VCaP (cell line): Measurements from ENCODE around the gene ADAM8.
"Not testable (repeated sequence)": the region's sequence is repeated elsewhere in the genome, so short reads cannot be mapped to it uniquely, and the experiment has no call there.

Experiments
- H3K27ac ChIP-seq: fragments of 450-650 bp; 2 replicates; pipeline ENCODE4 v1.5.1; 2017
- TF ChIP-seq, protein P1 (sequence below): fragments of 450-650 bp; conservative IDR thresholded peaks from 2 replicates; pipeline ENCODE4 v1.5.1; 2017; ENCODE audit warnings: mild to moderate bottlenecking, moderate library complexity

Gene ADAM8

DNA sequence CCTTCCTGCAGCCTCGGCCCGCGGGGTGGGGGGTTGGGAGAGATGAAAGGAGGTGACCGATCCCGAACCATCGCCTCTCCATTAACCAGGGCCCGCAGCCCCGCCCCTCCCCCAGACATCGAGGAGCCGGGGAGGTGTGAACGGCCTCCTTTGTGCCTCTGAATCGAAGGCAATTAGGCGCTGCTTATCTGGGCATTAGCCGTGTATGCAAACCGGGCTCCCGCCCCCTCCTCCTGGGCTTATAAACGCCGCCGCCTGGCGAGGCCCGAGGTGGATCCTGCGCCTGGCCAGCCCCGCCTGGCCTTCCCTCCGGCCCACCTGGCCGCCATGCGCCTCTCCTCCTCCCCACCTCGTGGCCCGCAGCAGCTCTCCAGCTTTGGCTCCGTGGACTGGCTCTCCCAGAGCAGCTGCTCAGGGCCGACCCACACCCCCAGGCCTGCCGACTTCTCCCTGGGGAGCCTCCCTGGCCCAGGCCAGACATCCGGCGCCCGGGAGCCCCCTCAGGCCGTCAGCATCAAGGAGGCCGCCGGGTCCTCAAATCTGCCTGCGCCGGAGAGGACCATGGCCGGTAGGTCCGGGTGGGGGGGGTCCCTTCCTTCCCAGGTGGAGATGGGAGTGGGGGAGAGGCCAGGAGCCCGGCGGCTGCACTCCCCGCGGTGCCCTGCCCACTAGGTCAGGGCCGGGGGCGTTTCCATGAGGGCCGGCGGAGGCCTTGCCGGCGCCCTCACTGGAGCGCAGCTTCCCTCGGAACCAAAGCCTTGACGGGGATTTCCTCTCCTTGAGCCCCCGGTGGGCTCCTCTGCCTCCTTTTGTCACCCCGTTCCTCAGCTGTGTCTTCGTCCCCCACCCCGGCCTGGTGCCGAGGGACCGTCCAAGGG lies 38.8 kb downstream of the ADAM8 start, which contains the start of gene VENTX:
VENTX (plus strand) TSS at position 268 of the 878 bp plus-strand sequence; CDS start at position 328, 60 bp downstream.
- no peak within 1 kb of the TSS for H3K27ac ChIP-seq
- TF ChIP-seq, protein P1, sequence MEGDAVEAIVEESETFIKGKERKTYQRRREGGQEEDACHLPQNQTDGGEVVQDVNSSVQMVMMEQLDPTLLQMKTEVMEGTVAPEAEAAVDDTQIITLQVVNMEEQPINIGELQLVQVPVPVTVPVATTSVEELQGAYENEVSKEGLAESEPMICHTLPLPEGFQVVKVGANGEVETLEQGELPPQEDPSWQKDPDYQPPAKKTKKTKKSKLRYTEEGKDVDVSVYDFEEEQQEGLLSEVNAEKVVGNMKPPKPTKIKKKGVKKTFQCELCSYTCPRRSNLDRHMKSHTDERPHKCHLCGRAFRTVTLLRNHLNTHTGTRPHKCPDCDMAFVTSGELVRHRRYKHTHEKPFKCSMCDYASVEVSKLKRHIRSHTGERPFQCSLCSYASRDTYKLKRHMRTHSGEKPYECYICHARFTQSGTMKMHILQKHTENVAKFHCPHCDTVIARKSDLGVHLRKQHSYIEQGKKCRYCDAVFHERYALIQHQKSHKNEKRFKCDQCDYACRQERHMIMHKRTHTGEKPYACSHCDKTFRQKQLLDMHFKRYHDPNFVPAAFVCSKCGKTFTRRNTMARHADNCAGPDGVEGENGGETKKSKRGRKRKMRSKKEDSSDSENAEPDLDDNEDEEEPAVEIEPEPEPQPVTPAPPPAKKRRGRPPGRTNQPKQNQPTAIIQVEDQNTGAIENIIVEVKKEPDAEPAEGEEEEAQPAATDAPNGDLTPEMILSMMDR = no peak

DNA sequence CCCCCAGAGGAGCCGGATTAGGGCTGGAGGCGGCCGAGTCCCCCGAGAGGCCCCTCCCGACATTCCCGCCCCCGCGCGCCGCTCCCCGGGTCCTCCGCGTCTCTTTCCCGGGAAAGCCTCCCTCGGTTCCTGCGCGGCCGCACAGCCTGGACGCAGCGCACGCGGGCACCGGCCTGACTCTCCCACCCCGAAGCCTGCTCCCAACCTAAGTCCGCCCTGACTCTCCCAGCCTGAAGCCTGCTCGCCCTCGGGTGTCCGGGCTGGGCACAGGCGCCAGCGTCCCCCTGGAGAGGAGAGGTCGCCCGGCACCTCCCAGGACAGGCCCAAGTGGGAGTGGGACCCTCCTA lies 39.5 kb downstream of the ADAM8 start:
- TF ChIP-seq, protein P1 = no peak
- H3K27ac ChIP-seq = no peak overlapping the region

DNA sequence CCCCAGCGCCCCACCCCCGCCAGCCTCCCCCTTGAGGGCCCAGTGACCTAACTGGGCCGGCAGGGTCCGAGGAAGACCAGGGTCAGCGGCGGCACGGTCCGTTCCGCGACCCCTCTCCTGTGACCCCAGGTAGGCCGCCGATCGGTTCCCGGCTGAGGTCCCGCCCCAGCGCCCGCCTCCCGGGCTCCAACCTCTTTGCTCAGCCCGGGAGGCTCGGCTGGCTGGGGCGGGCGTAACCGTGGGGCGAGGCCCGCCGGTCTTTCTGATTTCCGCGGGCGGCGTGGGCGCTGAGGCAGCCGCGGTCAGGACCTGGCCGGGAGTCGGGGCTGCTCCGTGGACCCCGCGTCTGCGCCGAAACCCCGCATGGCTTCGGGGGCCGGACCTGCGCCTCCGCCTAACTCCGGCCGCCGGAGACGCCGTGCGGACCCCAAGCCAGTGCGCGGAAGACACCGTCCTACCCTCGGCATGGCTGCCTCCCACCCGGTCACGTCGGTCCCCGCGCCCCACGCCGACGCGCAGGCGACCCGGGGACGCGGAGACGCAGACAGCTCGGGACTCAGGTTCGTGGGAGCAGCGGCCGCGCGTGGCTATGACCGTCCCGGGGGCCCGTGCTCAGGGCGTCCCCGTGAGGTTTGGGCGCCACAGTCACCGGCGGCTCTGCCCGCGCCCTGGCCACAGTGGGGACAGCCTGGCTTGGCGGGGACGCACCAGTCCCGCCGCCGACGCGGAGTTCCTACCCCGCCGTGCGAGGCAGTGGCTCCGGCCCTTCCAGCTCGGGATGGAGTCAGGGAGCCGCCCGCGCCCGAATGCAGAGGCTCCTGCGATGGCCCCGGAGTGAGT lies 40.0 kb downstream of the ADAM8 start:
- H3K27ac ChIP-seq = no peak overlapping the region
- TF ChIP-seq, protein P1 = no peak

DNA sequence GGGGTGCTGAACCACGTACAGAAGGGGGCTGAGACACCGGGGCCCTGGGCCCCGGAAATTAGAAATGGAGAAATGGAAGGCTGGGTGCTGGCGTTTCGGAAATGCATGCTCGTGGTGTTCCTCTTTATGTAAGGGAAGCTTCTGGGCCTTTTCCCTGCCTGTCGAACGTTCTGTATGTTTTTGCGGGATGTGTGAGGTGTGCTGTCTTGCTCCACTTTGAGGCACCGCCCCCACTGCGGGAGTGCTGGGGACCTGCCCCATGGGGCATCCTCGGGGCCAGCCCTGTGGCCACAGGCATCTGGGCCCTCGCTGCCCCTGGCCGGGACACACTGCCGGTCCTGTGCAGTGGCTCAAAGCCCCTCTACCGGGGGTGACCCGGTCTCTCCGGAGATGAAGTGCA lies 40.7 kb downstream of the ADAM8 start:
- TF ChIP-seq, protein P1 = no peak
- no peak overlapping the region for H3K27ac ChIP-seq

DNA sequence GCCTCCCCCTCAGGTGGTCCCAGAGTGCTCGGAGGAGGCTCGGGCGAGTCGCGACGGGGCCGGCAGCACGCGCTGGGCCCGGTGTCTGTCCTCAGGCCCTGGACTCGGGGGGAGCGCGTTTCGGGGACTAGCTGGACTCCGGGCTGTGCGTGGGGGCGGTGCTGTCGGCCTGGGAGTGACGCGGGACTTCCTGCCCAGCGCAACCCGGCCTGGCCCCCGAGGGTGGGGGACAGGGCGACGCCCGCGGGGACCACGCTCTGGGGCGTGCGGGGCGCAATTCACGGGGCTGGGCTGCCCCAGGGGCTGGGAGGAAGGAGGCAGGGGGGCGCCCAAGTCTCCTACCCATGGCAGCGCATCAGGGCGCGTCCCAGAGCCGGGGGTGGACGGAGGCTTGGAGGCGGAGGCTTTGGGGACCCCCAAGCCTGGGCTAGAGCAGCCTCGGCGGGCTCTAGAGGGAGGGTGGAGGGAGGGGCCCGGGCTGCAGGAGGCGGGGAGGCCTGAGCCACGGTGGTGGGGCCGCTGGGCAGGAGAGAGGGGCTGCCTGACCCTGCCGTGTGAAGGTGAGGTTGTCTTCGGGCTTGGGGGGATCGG lies 41.3 kb downstream of the ADAM8 start:
- TF ChIP-seq, protein P1 = no peak
- H3K27ac ChIP-seq = no peak overlapping the region

DNA sequence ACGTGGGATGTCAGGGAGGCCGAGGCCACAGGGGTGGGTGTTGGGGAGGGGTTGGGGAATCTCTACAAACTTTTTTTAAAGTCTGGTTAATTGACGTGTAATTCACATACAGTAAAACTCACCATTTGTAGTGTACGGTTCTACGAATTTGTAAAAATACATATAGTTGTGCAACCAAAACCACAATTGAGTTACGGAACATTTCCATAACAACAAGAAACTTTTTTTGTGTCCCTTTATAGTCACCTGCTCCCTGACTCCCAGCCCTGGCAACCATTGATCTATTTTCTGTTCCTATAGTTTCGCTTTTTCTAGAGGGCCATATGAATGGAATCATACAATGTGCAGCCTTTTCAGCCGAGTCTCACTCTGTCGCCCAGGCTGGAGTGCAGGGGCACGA lies 41.9 kb downstream of the ADAM8 start:
- H3K27ac ChIP-seq = not testable (repeated sequence)

DNA sequence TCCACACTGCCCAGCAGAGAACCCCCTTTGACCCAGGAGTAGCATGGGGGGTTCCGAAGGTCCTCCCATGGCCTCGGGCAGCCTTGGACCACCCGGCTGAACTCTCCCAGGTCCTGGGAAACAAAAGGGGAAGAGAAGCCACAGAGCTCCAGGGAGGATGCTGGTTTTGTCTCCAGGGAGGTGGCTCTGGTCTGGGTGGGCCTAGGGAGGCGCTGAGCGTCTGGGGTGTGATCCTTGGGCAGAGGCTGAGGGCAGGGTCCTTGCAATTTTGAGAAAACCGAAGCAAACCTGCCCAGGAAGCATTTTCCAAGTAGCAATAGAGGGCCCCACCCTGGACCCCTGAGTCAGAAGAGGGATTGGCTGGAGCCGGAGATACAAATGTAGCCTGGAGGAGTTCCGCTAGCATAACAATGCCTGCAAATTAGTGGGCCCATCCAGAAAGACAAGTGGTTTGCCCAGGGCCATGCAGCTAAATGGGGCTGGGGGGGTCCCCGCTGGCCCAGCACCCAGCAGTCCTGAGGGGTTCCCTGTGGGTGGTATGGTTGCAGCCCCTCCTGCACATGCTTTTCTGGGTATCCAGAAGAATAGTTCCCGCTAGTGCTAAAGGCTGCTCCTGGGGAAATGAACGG lies 44.6 kb downstream of the ADAM8 start:
- TF ChIP-seq, protein P1 = no peak
- H3K27ac ChIP-seq = no peak overlapping the region
